Mesothelial cell of epicardium (in vitro differentiated cells): Measurements from ENCODE around the gene BPNT1. TPM values are rescaled to one million over a fixed set of nuclear protein-coding genes. Genes with fewer than 3 reads are reported as not detected.
A peak's percentile ranks its signal among the peaks of the same experiment; 100 is the strongest.

Source experiments
- DNase-seq, 2 experiments: peaks; one replicate each; pipeline ENCODE4 v3.0.0; 2021; ENCODE audit warnings: low spot score in 2 of 2; ENCODE audit not compliant: unreplicated experiment in 2 of 2
- H3K27ac Mint-ChIP-seq: 2 replicates; pipeline ENCODE4 v1.8.0; 2021; ENCODE audit warnings: mixed read lengths
- H3K27me3 Mint-ChIP-seq: 2 replicates; pipeline ENCODE4 v1.8.0; 2021; ENCODE audit warnings: low read depth, mixed read lengths
- H3K36me3 Mint-ChIP-seq: 2 replicates; pipeline ENCODE4 v1.8.0; 2021; ENCODE audit warnings: mixed read lengths
- H3K4me1 Mint-ChIP-seq: 2 replicates; pipeline ENCODE4 v1.8.0; 2021; ENCODE audit warnings: mixed read lengths
- H3K4me3 Mint-ChIP-seq: 2 replicates; pipeline ENCODE4 v1.8.0; 2021; ENCODE audit warnings: mild to moderate bottlenecking, moderate library complexity, mixed read lengths
- H3K9me3 Mint-ChIP-seq: 2 replicates; pipeline ENCODE4 v1.8.0; 2021; ENCODE audit warnings: mixed read lengths
- total RNA-seq: library from RNA; stranded (reverse); gene quantifications from 3 replicates; pipeline ENCODE4 v1.2.1, GENCODE V29; 2021
- TF ChIP-seq, protein P1 (sequence below): fragments of 200-600 bp; sonication (generic); IDR thresholded peaks from one replicate; pipeline ENCODE4 v1.5.0; 2021; ENCODE audit warnings: antibody characterized with exemption; ENCODE audit not compliant: unreplicated experiment

Gene BPNT1
- total RNA-seq, 1 donor from 2014 or later = 23.9 TPM

- Mint-ChIP-seq H3K27ac (no peak overlapping the region), H3K36me3 (peaks cover 12% of the 10 kb centered on the region), H3K4me3 (no peak overlapping the region), H3K27me3 (no peaks in the 10 kb centered on the region), H3K9me3 (peaks cover 4% of the 10 kb centered on the region), H3K4me1 (no peaks in the 10 kb centered on the region)
- DNase-seq = no peak
- TF ChIP-seq, protein P1, sequence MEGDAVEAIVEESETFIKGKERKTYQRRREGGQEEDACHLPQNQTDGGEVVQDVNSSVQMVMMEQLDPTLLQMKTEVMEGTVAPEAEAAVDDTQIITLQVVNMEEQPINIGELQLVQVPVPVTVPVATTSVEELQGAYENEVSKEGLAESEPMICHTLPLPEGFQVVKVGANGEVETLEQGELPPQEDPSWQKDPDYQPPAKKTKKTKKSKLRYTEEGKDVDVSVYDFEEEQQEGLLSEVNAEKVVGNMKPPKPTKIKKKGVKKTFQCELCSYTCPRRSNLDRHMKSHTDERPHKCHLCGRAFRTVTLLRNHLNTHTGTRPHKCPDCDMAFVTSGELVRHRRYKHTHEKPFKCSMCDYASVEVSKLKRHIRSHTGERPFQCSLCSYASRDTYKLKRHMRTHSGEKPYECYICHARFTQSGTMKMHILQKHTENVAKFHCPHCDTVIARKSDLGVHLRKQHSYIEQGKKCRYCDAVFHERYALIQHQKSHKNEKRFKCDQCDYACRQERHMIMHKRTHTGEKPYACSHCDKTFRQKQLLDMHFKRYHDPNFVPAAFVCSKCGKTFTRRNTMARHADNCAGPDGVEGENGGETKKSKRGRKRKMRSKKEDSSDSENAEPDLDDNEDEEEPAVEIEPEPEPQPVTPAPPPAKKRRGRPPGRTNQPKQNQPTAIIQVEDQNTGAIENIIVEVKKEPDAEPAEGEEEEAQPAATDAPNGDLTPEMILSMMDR = no peak
Measured at GRCh38 chr1:220124542-220124941, 35.0 kb upstream of the BPNT1 start.

DNA sequence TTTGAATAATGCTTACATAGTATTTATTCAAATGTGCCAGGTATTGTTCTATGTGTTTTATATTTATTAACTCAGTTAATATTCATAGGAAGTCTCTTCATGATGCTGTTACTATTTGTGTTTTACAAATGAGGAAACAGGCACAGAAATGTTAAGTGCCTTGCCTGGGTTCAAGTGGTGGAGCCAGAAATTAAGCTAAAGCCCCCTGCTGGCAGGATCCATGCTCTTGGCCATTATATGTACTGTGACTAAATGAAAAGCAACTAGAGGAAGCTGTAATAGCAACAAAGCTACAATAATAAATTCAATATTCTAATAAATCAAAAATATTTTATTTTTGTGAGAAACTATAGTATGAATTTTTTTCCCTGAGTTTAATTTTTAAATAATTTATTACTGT, 34.3 kb upstream of the BPNT1 start:
- no peak for DNase-seq
- Mint-ChIP-seq H3K4me1 (no peaks in the 10 kb centered on the region), H3K4me3 (no peak overlapping the region), H3K9me3 (no peaks in the 10 kb centered on the region), H3K27me3 (no peaks in the 10 kb centered on the region), H3K27ac (no peak overlapping the region), H3K36me3 (peaks cover 9% of the 10 kb centered on the region)
- TF ChIP-seq, protein P1 = peak; percentile 32

DNA sequence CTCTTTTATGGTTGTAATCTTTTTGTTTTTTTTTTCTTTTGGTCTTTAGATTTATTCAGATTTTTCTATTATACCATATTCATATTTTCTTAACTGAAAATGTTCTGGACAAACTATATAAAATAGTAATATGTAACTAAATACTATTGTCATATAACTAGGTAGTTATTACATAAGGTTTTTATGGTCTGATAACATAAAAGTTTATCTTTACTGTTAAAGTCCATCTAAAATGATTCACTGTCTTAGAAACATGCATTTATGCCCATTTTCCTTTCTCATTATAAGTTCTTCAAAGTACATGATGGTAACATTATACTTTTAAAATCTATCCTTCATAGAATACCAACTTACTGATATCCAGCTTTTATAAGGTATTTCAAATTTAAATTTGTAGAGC, 33.5 kb upstream of the BPNT1 start:
- TF ChIP-seq, protein P1 = no peak
- no peak for DNase-seq
- Mint-ChIP-seq H3K36me3 (peaks cover 5% of the 10 kb centered on the region), H3K4me1 (no peaks in the 10 kb centered on the region), H3K4me3 (no peak overlapping the region), H3K27me3 (no peaks in the 10 kb centered on the region), H3K27ac (no peak overlapping the region), H3K9me3 (no peaks in the 10 kb centered on the region)

DNA sequence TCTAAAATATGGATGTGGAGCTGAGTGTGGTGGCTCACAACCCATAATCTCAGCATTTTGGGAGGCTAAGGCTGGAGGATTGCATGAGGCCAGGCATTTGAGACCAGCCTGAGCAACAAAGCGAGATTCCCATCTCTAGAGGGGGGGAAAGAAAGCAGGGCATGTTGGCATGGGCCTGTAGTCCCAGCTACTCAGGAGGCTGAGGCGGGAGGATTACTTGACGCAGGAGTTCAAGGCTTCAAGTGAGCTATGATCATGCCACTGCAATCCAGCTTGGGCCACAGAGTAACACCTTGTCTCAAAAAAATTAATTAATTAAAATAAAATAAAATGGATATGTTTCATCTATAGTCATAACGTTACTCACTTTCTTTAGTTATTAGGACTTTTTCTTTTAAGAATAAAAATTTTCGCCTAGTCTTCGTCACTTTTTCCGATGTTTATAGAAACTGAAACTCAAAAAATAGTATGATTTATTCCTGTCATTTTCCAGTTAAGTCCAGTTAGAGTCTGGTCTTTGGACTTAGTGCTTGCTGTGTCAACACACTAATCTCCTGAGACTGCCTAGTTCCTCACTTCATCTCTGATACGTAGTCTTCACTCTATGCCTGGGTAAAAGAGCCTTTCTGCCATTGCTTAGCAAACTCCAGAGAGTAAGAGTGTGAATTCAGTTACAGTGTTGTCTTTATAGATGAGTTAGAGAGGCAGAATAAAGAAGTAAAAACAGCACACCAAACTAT, 32.4 kb upstream of the BPNT1 start:
- no peak overlapping the region for H3K4me3 Mint-ChIP-seq
- H3K27ac Mint-ChIP-seq = peak overlapping the region; percentile 0
- H3K27me3 Mint-ChIP-seq = no peaks in the 10 kb centered on the region
- H3K4me1 Mint-ChIP-seq = no peaks in the 10 kb centered on the region
- no peaks in the 10 kb centered on the region for H3K9me3 Mint-ChIP-seq
- H3K36me3 Mint-ChIP-seq = peaks cover 5% of the 10 kb centered on the region
- TF ChIP-seq, protein P1 = no peak
- no peak for DNase-seq

DNA sequence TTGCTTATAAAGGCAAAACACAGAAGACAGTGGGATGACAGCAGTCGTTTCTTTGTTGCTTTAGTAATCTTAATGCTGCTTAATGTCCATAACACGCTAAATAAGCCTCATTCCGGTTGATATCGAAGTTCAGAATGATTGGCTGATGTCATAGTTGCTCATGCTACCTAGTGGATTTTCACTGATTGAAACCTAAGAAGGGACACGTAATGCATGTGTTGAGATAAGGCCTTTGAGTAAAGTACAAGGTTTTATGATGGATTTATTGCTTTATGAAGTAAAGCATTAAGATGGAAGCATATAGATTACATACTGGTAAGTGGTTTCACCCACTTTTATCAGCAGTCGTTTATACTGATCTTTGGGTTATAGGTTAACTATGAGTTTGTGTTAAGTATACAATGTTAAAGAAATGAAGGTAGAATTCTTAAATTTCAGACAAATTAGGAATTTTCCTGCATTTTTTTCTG, 29.5 kb upstream of the BPNT1 start:
- Mint-ChIP-seq H3K4me1 (no peaks in the 10 kb centered on the region), H3K9me3 (no peaks in the 10 kb centered on the region), H3K27ac (no peak overlapping the region)

More for the DNA sequence above, 29.5 kb upstream of the BPNT1 start:
- no peak for DNase-seq
- H3K36me3 Mint-ChIP-seq = peaks cover 14% of the 10 kb centered on the region
- no peak overlapping the region for H3K4me3 Mint-ChIP-seq
- H3K27me3 Mint-ChIP-seq = no peaks in the 10 kb centered on the region
- TF ChIP-seq, protein P1 = no peak
